ENCODE results near the gene CTDSP2. TPM values are rescaled to one million over a fixed set of nuclear protein-coding genes. Genes with fewer than 3 reads are reported as not detected.
"Not testable (repeated sequence)": the region's sequence is repeated elsewhere in the genome, so short reads cannot be mapped to it uniquely, and the experiment has no call there.

CTDSP2 gene
- total RNA-seq, 1 experiment from 2014 or later = 44.0 TPM

- DNase-seq (ENCODE audit: low read depth) = no peak
Measured at GRCh38 chr12:57882575-57882974, 36.0 kb upstream of the CTDSP2 start.

- DNase-seq (ENCODE audit: low read depth) = no peak
Measured at GRCh38 chr12:57881475-57881874, 34.9 kb upstream of the CTDSP2 start.

GRCh38 chr12:57881035-57881434 lies 34.5 kb upstream of the CTDSP2 start:
- DNase-seq (ENCODE audit: low read depth) = peak; percentile 49

- DNase-seq (ENCODE audit: low read depth) = no peak
Measured at GRCh38 chr12:57877876-57878275, 31.3 kb upstream of the CTDSP2 start.

- DNase-seq (ENCODE audit: low read depth) = no peak
Measured at GRCh38 chr12:57875753-57876547, 29.4 kb upstream of the CTDSP2 start.

- DNase-seq (ENCODE audit: low read depth) = no peak
Measured at GRCh38 chr12:57874166-57875108, 27.9 kb upstream of the CTDSP2 start.

GRCh38 chr12:57872362-57872761 lies 25.8 kb upstream of the CTDSP2 start:
- DNase-seq (ENCODE audit: low read depth) = no peak

- DNase-seq (ENCODE audit: low read depth) = no peak
Measured at GRCh38 chr12:57869927-57870318, 23.4 kb upstream of the CTDSP2 start.

- no peak for DNase-seq (ENCODE audit: low read depth)
Measured at GRCh38 chr12:57869298-57869926, 22.9 kb upstream of the CTDSP2 start.

GRCh38 chr12:57868851-57869268 lies 22.3 kb upstream of the CTDSP2 start:
- DNase-seq (ENCODE audit: low read depth) = no peak

GRCh38 chr12:57868221-57868620 lies 21.7 kb upstream of the CTDSP2 start:
- DNase-seq (ENCODE audit: low read depth) = no peak

GRCh38 chr12:57866308-57867019 lies 19.9 kb upstream of the CTDSP2 start:
- no peak for DNase-seq (ENCODE audit: low read depth)

GRCh38 chr12:57865084-57865751 lies 18.7 kb upstream of the CTDSP2 start:
- DNase-seq (ENCODE audit: low read depth) = peak; percentile 79

GRCh38 chr12:57864442-57865083 lies 18.0 kb upstream of the CTDSP2 start:
- DNase-seq (ENCODE audit: low read depth) = peak; percentile 69

GRCh38 chr12:57863676-57864075 lies 17.1 kb upstream of the CTDSP2 start:
- DNase-seq (ENCODE audit: low read depth) = no peak

- no peak for DNase-seq (ENCODE audit: low read depth)
Measured at GRCh38 chr12:57861967-57862366, 15.4 kb upstream of the CTDSP2 start.

GRCh38 chr12:57860883-57861282 lies 14.4 kb upstream of the CTDSP2 start:
- DNase-seq (ENCODE audit: low read depth) = not testable (repeated sequence)

- DNase-seq (ENCODE audit: low read depth) = no peak
Measured at GRCh38 chr12:57859121-57859520, 12.6 kb upstream of the CTDSP2 start.

GRCh38 chr12:57858123-57858522 lies 11.6 kb upstream of the CTDSP2 start:
- DNase-seq (ENCODE audit: low read depth) = not testable (repeated sequence)

GRCh38 chr12:57854965-57855364 lies 8.4 kb upstream of the CTDSP2 start:
- no peak for DNase-seq (ENCODE audit: low read depth)
